Central memory CD8-positive, alpha-beta T cell (primary cell): ENCODE results near the gene HTR2C.
"Not testable (repeated sequence)": the region's sequence is repeated elsewhere in the genome, so short reads cannot be mapped to it uniquely, and the experiment has no call there.

Source experiments
- ATAC-seq: fragments of 150-1000 bp; cut with Tn5 transposase; replicated peaks from 2 replicates; pipeline ENCODE4 v1.10.0; 2022; ENCODE audit warnings: mild to moderate bottlenecking, moderate FRiP score, moderate number of reproducible peaks; ENCODE audit not compliant: poor library complexity, severe bottlenecking; ENCODE audit errors: extremely low read depth
- DNase-seq, 2 donors: peaks; one replicate each; pipeline ENCODE4 v3.0.0; 2021; ENCODE audit warnings: low spot score in 2 of 2
- H3K27ac Mint-ChIP-seq: one replicate; pipeline ENCODE4 v1.8.0; 2022; ENCODE audit warnings: low read depth, mild to moderate bottlenecking, moderate library complexity, mixed read lengths
- H3K27me3 Mint-ChIP-seq: one replicate; pipeline ENCODE4 v1.8.0; 2022; ENCODE audit warnings: mixed read lengths
- H3K36me3 Mint-ChIP-seq: one replicate; pipeline ENCODE4 v1.8.0; 2022; ENCODE audit warnings: mild to moderate bottlenecking, moderate library complexity, mixed read lengths; ENCODE audit not compliant: insufficient read depth
- H3K4me1 Mint-ChIP-seq: one replicate; pipeline ENCODE4 v1.8.0; 2022; ENCODE audit warnings: mixed read lengths
- H3K4me3 Mint-ChIP-seq: one replicate; pipeline ENCODE4 v1.8.0; 2022; ENCODE audit warnings: mild to moderate bottlenecking, moderate library complexity, mixed read lengths
- H3K9me3 Mint-ChIP-seq: one replicate; pipeline ENCODE4 v1.8.0; 2022; ENCODE audit warnings: mixed read lengths

HTR2C gene

GRCh38 chrX:114611018-114611619 lies 27.2 kb downstream of the HTR2C start:
- no peaks in the 10 kb centered on the region for H3K4me1 Mint-ChIP-seq
- no peak overlapping the region for H3K27ac Mint-ChIP-seq
- H3K9me3 Mint-ChIP-seq = peaks cover 6% of the 10 kb centered on the region
- ATAC-seq (no peak), DNase-seq (no peak)
- H3K27me3 Mint-ChIP-seq = no peaks in the 10 kb centered on the region
- H3K36me3 Mint-ChIP-seq = no peaks in the 10 kb centered on the region
- H3K4me3 Mint-ChIP-seq = no peak overlapping the region

DNA sequence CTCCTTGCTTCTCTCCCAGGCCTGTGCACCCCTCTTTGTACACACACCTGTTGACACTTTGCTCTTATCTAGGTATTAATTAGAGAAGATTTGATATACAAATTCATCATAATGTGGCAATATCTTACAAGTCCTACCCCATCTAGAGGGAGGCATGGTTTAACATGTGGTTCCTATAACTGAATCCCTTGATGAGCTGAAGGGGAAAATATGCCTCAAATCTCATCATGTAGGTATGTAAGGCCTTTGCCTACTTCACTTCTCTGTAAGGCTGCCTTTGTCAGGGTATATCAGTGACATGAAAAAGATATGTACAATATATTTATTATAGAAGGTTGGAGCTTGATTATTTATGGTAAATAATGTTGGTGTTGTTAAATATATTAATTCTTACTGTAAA lies 31.9 kb downstream of the HTR2C start:
- ATAC-seq = no peak
- H3K27me3 Mint-ChIP-seq = no peaks in the 10 kb centered on the region
- H3K4me3 Mint-ChIP-seq = no peak overlapping the region
- H3K9me3 Mint-ChIP-seq = peaks cover 5% of the 10 kb centered on the region
- no peak for DNase-seq
- no peaks in the 10 kb centered on the region for H3K4me1 Mint-ChIP-seq
- H3K36me3 Mint-ChIP-seq = no peaks in the 10 kb centered on the region
- H3K27ac Mint-ChIP-seq = no peak overlapping the region

GRCh38 chrX:114619874-114620273 lies 36.0 kb downstream of the HTR2C start:
- no peaks in the 10 kb centered on the region for H3K4me1 Mint-ChIP-seq
- H3K36me3 Mint-ChIP-seq = no peaks in the 10 kb centered on the region
- no peak overlapping the region for H3K4me3 Mint-ChIP-seq
- DNase-seq = no peak
- H3K27me3 Mint-ChIP-seq = no peaks in the 10 kb centered on the region
- H3K9me3 Mint-ChIP-seq = peaks cover 13% of the 10 kb centered on the region
- no peak overlapping the region for H3K27ac Mint-ChIP-seq
- ATAC-seq = no peak

GRCh38 chrX:114626323-114626722 lies 42.4 kb downstream of the HTR2C start:
- Mint-ChIP-seq H3K27me3 (no peaks in the 10 kb centered on the region), H3K4me3 (no peak overlapping the region), H3K27ac (no peak overlapping the region), H3K36me3 (no peaks in the 10 kb centered on the region), H3K9me3 (peaks cover 12% of the 10 kb centered on the region), H3K4me1 (no peaks in the 10 kb centered on the region)
- no peak for DNase-seq
- ATAC-seq = no peak

DNA sequence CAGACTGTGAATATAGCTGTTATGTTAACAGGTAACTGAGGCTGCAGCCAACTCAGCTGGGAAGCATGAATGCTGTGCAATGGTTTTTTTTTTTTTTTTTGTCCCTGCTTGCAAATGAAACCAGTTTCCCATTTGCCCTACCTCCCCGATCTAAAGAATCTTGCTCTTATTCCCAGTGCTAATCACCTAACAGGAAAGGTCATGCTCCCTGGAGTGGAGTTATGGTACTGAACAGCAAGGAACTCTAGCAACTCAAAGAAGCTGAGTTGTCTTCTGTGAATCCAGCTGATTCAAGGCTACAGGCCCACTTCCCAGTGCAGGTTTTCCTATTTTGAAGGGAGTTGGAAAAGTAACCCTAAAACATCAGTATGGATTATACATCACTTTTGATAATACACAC lies 52.1 kb downstream of the HTR2C start:
- ATAC-seq = no peak
- H3K27me3 Mint-ChIP-seq = no peaks in the 10 kb centered on the region
- no peak for DNase-seq

GRCh38 chrX:114650351-114650750 lies 66.5 kb downstream of the HTR2C start:
- peaks cover 1% of the 10 kb centered on the region for H3K9me3 Mint-ChIP-seq
- H3K27me3 Mint-ChIP-seq = no peaks in the 10 kb centered on the region
- no peaks in the 10 kb centered on the region for H3K4me1 Mint-ChIP-seq
- no peak for ATAC-seq
- no peaks in the 10 kb centered on the region for H3K36me3 Mint-ChIP-seq
- no peak for DNase-seq
- no peak overlapping the region for H3K27ac Mint-ChIP-seq
- no peak overlapping the region for H3K4me3 Mint-ChIP-seq

More for the DNA sequence above, 52.1 kb downstream of the HTR2C start:
- peaks cover 6% of the 10 kb centered on the region for H3K9me3 Mint-ChIP-seq
- no peak overlapping the region for H3K4me3 Mint-ChIP-seq
- no peaks in the 10 kb centered on the region for H3K4me1 Mint-ChIP-seq
- H3K36me3 Mint-ChIP-seq = no peaks in the 10 kb centered on the region
- no peak overlapping the region for H3K27ac Mint-ChIP-seq

DNA sequence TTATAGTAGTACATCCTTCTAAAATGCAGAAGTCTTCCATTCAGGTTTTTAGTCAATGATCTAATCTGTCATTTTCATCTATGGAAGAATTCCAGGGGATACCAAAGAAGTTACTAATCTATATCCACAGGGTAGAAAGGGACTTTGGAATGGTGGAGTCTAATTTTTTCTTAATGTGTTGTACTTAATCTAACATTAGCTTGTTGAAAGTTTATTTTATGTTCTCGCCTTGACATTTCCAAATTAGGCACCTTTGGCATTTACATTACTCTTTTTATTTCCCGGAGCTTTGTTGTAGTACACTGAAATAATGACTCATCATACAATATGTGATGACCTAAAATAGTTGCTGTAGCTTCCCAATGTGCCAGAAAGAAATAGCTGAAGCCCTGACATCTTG lies 91.5 kb downstream of the HTR2C start:
- no peaks in the 10 kb centered on the region for H3K36me3 Mint-ChIP-seq
- DNase-seq (no peak), ATAC-seq (no peak)
- H3K4me3 Mint-ChIP-seq = no peak overlapping the region
- no peak overlapping the region for H3K27ac Mint-ChIP-seq
- no peaks in the 10 kb centered on the region for H3K9me3 Mint-ChIP-seq
- no peaks in the 10 kb centered on the region for H3K4me1 Mint-ChIP-seq
- H3K27me3 Mint-ChIP-seq = no peaks in the 10 kb centered on the region

GRCh38 chrX:114700533-114700932 lies 116.6 kb downstream of the HTR2C start:
- H3K27ac Mint-ChIP-seq, H3K9me3 Mint-ChIP-seq, ATAC-seq, H3K36me3 Mint-ChIP-seq, H3K4me3 Mint-ChIP-seq, DNase-seq, H3K4me1 Mint-ChIP-seq, H3K27me3 Mint-ChIP-seq: not testable (repeated sequence)

- H3K36me3 Mint-ChIP-seq = no peaks in the 10 kb centered on the region
- H3K4me3 Mint-ChIP-seq = no peak overlapping the region
- peaks cover 7% of the 10 kb centered on the region for H3K9me3 Mint-ChIP-seq
- no peak overlapping the region for H3K27ac Mint-ChIP-seq
- ATAC-seq (no peak), DNase-seq (no peak)
- H3K27me3 Mint-ChIP-seq = no peaks in the 10 kb centered on the region
- no peaks in the 10 kb centered on the region for H3K4me1 Mint-ChIP-seq
Measured at GRCh38 chrX:114709406-114709805, 125.5 kb downstream of the HTR2C start.

DNA sequence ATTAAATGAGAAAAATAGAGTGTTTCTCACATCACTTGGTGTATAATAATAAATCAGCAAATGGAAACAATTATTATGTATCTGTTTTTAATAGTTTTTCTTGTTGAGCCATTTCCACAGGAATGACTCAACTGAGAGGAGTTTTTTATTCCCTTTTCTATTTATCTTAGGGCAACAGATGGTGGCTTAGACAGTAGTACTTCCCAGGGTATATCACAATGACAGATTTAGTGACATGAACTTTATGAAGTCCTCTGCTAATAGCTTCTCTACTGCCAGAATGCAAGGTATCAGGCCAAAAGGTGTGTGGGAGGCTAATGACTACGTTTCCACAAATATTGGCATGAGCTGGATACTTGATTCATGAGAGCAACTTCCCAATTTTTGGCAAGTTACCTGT lies 126.7 kb downstream of the HTR2C start:
- Mint-ChIP-seq H3K27ac (no peak overlapping the region), H3K27me3 (no peaks in the 10 kb centered on the region), H3K9me3 (peaks cover 7% of the 10 kb centered on the region), H3K36me3 (no peaks in the 10 kb centered on the region), H3K4me3 (no peak overlapping the region), H3K4me1 (no peaks in the 10 kb centered on the region)
- DNase-seq (no peak), ATAC-seq (no peak)

DNA sequence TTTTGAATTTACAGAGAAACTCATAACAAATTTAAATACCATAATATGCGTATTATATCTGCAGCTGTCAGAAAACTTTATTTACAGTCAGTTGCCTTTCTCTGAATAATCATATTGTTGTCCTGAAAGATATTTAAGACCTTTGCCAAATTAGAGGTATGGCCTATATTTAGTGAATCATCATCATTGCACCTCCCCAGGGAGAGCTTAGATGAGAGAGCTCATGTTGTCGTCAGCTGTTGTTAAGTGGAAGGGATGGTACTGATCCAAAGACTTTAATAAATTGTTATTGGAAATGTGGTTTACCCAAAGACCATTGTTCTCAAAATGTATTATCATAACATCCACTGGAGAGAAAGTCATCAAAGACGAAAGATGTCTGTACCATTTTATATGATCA lies 128.6 kb downstream of the HTR2C start:
- H3K36me3 Mint-ChIP-seq = no peaks in the 10 kb centered on the region
- peaks cover 7% of the 10 kb centered on the region for H3K9me3 Mint-ChIP-seq
- no peak for ATAC-seq
- H3K4me1 Mint-ChIP-seq = no peaks in the 10 kb centered on the region
- DNase-seq = no peak
- no peak overlapping the region for H3K27ac Mint-ChIP-seq
- H3K4me3 Mint-ChIP-seq = no peak overlapping the region
- no peaks in the 10 kb centered on the region for H3K27me3 Mint-ChIP-seq

GRCh38 chrX:114715096-114715495 lies 131.2 kb downstream of the HTR2C start:
- Mint-ChIP-seq H3K9me3 (no peaks in the 10 kb centered on the region), H3K27me3 (no peaks in the 10 kb centered on the region), H3K4me3 (no peak overlapping the region), H3K27ac (no peak overlapping the region), H3K36me3 (no peaks in the 10 kb centered on the region), H3K4me1 (no peaks in the 10 kb centered on the region)
- ATAC-seq = no peak
- DNase-seq = no peak

GRCh38 chrX:114717921-114718320 lies 134.0 kb downstream of the HTR2C start:
- Mint-ChIP-seq H3K4me3 (no peak overlapping the region), H3K4me1 (no peaks in the 10 kb centered on the region), H3K27ac (no peak overlapping the region), H3K36me3 (no peaks in the 10 kb centered on the region), H3K27me3 (no peaks in the 10 kb centered on the region), H3K9me3 (no peaks in the 10 kb centered on the region)
- ATAC-seq (no peak), DNase-seq (no peak)

- H3K27ac Mint-ChIP-seq = no peak overlapping the region
- no peaks in the 10 kb centered on the region for H3K4me1 Mint-ChIP-seq
Measured at GRCh38 chrX:114766541-114766940, 182.7 kb downstream of the HTR2C start.

More at GRCh38 chrX:114766541-114766940, 182.7 kb downstream of the HTR2C start:
- DNase-seq (no peak), ATAC-seq (no peak)
- Mint-ChIP-seq H3K27me3 (no peaks in the 10 kb centered on the region), H3K4me3 (no peak overlapping the region), H3K9me3 (peaks cover 17% of the 10 kb centered on the region), H3K36me3 (no peaks in the 10 kb centered on the region)
